ENCODE measurements around the gene TRIM24. TPM values are rescaled to one million over a fixed set of nuclear protein-coding genes. Genes with fewer than 3 reads are reported as not detected.
"Not testable (repeated sequence)": the region's sequence is repeated elsewhere in the genome, so short reads cannot be mapped to it uniquely, and the experiment has no call there.

The TRIM24 gene
- 18.8 TPM for total RNA-seq
- long read RNA-seq, full-length matches to known transcripts: 4 of 20 reads
- long read RNA-seq, partial matches to known transcripts: 12 of 20 reads
- long read RNA-seq, other reads (novel, unspliced or antisense): 4 of 20 reads

DNA sequence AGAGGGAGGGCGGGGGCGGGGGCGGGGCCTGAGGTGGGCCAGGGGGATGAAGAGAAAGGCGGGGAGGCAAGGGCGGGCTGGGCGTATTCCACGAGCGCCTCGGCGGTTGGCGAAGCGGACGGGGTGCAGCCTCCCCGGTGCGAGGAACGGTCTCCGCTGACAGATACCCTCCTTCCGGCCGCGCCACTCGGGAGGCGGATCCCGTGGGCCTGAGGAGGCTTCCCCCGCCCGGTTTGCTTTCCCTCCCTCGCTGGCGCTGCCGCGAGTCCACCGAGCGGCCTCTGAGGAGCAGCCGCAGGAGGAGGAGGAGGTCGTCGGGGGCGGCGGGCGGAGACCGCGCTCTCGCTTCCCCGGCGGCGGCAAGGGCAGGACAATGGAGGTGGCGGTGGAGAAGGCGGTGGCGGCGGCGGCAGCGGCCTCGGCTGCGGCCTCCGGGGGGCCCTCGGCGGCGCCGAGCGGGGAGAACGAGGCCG, at the start of gene TRIM24:
Gene TRIM24 (plus strand): TSS at position 84 of the 473 bp plus-strand sequence. CDS start 290 bp downstream, at position 374.
- intact Hi-C loops (cut with DNase I): no loop called here
- peak; percentile 98 for DNase-seq (ENCODE audit: low spot score)

- DNase-seq (ENCODE audit: low spot score); intact Hi-C loops (cut with DNase I): not testable (repeated sequence)
Observed at GRCh38 chr7:138412077-138412476, 48.0 kb upstream of the TRIM24 start.

- DNase-seq (ENCODE audit: low spot score); intact Hi-C loops (cut with DNase I): not testable (repeated sequence)
Observed at GRCh38 chr7:138412921-138413320, 47.1 kb upstream of the TRIM24 start.

DNA sequence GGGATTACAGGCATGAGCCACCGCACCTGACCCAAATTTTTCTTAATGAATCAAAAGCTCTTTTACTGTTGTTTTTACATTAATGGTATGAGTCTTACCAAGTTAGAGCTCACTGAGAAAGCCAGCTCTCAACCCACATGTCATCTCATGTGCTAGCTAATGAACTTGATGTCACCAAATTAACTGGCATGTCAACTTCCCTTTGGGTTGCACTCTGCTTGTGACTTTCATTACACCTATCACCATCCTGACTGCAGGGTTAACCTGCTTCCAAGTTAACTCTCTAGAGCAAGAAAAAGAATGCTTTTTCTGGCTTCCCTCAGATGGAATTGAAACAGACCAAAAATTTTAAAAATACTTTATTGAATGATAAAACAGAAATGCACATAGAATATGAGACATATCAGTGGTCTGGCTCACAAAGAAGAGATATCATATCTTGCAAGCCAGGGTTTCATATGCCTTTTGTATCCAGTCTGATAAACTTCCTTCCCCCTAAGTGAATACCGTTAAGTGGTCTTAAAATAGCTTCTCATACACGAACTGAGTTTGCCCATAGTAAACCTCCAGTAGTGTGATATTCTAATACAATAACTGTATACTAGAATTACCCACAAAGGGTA, 42.9 kb upstream of the TRIM24 start:
- DNase-seq (ENCODE audit: low spot score): no peak
- intact Hi-C loops (cut with DNase I): no loop called here

DNA sequence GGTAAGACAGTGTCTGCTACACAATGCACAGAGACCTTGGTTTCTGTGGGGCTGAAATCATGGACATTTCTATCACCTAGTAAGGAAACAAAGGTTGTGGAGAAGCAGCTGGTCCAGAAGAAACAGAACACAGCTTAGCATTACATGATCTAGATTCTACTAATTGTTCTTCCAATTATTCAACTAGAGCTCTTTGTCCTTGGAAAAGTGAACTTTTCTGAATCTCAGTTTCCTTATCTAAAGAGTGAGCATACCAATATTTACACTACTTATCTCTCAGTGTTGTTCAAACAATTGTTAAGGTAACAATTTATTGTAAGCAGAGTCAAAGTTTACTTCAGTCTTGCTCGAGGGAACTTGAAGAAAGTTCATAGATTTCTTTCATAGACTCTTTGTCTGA, 42.3 kb upstream of the TRIM24 start:
- intact Hi-C loops (cut with DNase I): no loop called here
- no peak for DNase-seq (ENCODE audit: low spot score)

DNA sequence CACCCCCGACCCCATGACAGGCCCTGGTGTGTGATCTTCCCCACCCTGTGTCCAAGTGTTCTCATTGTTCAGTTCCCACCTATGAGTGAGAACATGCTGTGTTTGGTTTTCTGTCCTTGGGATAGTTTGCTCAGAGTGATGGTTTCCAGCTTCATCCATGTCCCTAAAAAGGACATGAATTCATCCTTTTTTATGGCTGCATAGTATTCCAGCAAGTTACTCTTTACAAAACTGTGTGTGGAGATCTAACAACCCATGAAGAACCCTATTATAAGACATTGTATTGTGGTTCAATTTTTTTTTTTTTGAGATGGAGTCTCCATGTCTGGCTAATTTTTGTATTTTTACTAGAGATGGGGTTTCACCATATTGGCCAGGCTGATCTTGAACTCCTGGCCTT, 41.7 kb upstream of the TRIM24 start:
- DNase-seq (ENCODE audit: low spot score); intact Hi-C loops (cut with DNase I): not testable (repeated sequence)

- intact Hi-C loops (cut with DNase I): no loop called here
- no peak for DNase-seq (ENCODE audit: low spot score)
Observed at GRCh38 chr7:138425026-138425425, 35.0 kb upstream of the TRIM24 start.

DNA sequence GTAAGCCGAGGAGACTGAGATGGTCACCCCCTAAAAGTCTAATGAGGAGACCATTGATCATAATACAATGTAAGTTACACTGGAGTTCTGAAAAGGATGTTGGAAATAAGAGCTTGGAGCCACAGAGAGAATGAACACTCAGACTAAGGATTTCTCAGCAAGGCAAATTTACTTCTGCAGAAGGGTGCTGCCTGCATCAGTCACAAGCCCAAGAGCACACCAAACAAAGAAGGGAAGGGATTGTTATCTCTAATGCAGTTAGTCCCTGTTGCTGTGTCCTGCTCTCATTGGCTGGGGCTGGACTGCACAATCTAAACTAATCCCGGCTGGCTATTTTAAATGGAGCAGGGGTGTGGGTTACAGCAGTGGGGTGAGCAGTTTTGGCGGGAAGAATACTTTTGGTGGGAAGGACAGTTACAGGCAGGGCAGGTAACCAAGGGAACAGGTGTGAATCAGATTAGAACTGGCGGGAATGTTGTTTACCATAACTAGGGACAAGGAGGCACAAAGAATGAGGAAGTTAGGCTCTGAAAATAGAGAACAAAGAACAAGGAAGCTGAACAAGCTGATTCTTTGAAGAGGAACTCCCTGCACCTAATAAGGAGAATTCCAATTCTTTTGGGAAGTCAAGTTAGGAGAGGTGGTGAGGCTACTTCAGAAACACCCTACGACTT, 30.3 kb upstream of the TRIM24 start:
- DNase-seq (ENCODE audit: low spot score): no peak
- intact Hi-C loops (cut with DNase I): no loop called here

GRCh38 chr7:138431517-138431916, 28.5 kb upstream of the TRIM24 start:
- intact Hi-C loops (cut with DNase I): no loop called here
- no peak for DNase-seq (ENCODE audit: low spot score)

DNA sequence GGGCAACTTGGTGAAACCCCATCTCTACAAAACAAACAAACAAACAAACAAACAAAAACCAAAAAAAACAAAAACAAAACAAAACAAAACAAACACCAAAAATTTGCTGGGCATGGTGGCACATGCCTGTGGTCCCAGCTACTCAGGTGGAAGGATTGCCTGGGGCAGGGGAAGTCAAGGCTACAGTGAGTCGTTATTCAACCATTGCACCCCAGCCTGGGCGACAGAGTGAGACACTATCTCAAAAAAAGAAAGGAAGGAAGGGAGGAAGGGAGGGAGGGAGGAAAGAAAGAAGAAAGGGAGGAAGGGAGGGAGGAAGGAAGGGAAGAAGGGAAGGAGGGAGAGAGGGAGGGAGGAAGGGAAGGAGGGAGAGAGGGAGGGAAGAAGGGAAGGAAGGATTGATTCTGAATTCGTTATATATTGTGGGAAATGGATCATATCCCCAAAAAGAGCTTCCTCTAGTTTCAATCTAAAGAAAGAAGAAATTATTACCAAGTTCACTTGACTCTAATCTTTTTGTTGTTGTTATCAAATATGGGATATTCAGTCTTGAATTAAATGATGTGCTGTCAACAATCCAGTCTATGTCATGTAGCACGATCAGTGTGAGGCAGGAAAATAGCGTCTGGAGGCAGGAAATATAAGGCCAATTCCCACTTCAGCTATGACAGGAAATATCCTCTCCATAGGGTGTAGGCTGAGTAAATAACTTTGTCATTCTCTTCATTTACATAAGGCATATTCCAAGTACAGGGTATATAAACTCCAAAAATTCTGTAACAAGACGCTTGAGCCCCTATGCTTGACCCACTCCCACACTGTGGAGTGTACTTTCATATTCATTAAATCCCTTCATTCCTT, 26.2 kb upstream of the TRIM24 start:
- intact Hi-C loops (cut with DNase I): no loop called here
- DNase-seq (ENCODE audit: low spot score): no peak

DNA sequence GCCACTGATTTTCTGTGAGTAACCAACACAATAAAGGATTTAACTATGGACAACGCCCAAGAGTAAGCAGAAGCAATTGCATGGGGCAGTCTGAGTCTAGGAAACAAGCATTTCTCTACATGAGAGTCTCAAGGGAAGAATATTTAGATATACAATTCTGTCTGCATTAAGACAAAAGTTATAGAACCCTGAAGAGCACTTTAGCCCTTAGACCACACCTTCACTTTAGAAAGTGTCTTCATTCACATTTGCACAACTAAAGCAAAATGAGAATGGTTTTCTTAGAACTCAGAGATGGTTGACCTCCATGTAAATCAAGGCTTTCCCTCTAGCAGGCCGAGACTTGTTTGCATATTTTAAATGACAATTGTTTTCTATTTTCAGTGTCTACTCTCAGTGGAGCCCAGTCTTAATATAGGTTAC, 25.5 kb upstream of the TRIM24 start:
- no peak for DNase-seq (ENCODE audit: low spot score)
- intact Hi-C loops (cut with DNase I): no loop called here

GRCh38 chr7:138435231-138435919, 24.7 kb upstream of the TRIM24 start:
- no peak for DNase-seq (ENCODE audit: low spot score)
- intact Hi-C loops (cut with DNase I): no loop called here

GRCh38 chr7:138436388-138436787, 23.7 kb upstream of the TRIM24 start:
- intact Hi-C loops (cut with DNase I): no loop called here
- no peak for DNase-seq (ENCODE audit: low spot score)

GRCh38 chr7:138440460-138440859, 19.6 kb upstream of the TRIM24 start:
- intact Hi-C loops (cut with DNase I): no loop called here
- DNase-seq (ENCODE audit: low spot score): no peak

DNA sequence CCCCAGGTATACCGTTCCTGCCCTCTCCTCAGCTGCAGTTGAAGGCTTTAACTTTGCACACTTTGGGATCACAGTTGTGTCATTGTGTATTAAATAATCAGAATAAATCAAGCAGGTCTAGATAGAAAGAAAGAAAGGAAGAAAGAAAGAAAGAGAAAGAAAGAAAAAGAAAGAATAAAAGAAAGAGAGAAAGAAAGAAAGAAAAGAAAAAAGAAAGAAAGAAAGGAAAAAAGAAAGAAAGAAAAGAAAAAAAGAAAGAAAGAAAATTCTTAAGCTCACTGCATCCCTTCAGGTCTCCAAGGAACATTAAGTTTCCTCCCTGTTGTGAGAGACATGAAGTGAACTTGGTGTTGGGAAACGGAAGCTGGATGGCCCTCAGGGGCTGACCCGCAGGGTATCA, 17.2 kb upstream of the TRIM24 start:
- no peak for DNase-seq (ENCODE audit: low spot score)
- intact Hi-C loops (cut with DNase I): no loop called here

GRCh38 chr7:138449580-138449979, 10.5 kb upstream of the TRIM24 start:
- no peak for DNase-seq (ENCODE audit: low spot score)
- intact Hi-C loops (cut with DNase I): no loop called here

DNA sequence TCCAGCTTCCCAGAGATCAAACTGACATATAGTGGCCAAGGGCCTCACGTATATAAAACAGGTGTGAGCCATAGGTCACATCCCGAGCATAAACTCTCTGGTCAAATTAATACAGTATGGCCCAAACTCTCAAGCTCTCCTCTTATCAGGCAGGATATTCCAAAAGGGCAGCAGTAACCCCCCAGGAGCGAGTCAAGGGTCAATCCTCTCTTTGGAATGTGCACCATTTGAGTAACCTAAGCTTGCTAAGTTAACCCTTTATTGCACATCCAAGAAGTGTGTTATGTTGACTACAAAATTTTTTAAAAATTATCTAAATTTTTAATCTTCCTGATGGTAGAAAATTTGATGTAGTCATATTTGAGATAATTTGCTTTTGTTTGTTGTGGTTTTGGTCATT, 4.5 kb upstream of the TRIM24 start:
- DNase-seq (ENCODE audit: low spot score): no peak
- intact Hi-C loops (cut with DNase I): no loop called here

GRCh38 chr7:138456220-138456619, 3.8 kb upstream of the TRIM24 start:
- DNase-seq (ENCODE audit: low spot score): no peak
- intact Hi-C loops (cut with DNase I): no loop called here

DNA sequence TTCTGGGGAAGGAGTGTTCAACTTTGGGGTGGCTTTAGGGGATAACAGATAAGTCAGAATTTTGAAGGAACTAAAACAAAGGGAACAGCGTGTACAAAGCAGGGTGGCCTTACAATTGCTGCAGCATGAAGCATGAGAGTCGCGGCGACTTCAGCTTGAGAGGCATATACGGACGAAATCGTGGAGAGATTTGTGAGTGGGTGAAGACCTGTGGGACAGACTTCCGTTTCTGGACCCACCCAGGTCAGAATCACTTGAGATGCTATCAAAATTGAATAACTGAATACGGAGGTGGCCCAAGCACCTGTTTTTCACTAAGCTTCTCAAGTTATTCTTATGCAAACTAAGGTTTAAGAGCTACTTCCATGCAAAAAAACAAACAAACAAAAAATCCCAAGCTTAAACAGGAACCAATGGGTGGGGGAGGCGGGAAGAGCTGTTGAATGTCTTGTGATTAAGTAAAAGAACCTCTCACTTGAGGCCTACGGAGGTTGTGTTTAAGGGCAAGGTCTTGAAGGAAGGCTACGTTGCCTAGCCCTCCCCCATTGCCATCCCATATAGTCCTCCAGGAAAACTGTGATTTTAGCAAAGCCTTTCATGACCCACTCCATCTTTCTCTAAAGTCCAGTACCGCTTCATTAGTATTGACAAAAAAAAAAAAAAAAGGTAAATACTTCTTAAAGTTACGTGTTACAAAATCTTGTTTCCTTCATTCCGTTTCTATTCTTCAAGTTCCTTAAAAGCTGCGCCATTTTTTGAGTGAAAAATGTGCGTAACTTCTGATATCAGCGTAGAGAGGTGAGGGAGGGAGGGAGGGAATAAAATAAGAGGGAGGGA, 1.3 kb upstream of the TRIM24 start:
- no peak for DNase-seq (ENCODE audit: low spot score)
- intact Hi-C loops (cut with DNase I): no loop called here
